ENCODE measurements around the gene HPS1.

DNA sequence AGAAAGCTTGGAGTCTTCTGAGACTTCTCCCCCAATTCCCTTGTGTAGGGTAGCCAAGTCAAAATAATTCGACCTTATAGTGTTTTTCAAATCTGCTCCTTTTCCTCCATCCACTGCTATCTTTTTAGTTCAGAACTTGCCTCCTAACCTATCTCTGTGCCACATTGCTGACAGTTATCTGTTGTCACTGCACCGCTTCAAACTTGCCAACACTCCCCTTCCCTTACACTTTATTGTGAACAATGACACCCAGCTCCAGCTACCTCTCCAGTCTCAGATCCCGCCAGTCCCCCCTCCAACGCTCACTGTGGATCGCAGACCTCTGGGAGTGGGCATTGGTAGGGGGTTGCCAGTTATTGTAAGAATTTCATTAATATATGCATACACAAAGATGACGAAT, 16.3 kb upstream of the HPS1 start:
- TF ChIP-seq, protein P1, sequence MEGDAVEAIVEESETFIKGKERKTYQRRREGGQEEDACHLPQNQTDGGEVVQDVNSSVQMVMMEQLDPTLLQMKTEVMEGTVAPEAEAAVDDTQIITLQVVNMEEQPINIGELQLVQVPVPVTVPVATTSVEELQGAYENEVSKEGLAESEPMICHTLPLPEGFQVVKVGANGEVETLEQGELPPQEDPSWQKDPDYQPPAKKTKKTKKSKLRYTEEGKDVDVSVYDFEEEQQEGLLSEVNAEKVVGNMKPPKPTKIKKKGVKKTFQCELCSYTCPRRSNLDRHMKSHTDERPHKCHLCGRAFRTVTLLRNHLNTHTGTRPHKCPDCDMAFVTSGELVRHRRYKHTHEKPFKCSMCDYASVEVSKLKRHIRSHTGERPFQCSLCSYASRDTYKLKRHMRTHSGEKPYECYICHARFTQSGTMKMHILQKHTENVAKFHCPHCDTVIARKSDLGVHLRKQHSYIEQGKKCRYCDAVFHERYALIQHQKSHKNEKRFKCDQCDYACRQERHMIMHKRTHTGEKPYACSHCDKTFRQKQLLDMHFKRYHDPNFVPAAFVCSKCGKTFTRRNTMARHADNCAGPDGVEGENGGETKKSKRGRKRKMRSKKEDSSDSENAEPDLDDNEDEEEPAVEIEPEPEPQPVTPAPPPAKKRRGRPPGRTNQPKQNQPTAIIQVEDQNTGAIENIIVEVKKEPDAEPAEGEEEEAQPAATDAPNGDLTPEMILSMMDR (IDR thresholded peaks at IDR 0.05): no peak
- TF ChIP-seq POLR2A (IDR thresholded peaks at IDR 0.05): no peak

All from esophagus squamous epithelium (tissue), 4 donors.